Measurements from ENCODE around the gene NGEF.

DNA sequence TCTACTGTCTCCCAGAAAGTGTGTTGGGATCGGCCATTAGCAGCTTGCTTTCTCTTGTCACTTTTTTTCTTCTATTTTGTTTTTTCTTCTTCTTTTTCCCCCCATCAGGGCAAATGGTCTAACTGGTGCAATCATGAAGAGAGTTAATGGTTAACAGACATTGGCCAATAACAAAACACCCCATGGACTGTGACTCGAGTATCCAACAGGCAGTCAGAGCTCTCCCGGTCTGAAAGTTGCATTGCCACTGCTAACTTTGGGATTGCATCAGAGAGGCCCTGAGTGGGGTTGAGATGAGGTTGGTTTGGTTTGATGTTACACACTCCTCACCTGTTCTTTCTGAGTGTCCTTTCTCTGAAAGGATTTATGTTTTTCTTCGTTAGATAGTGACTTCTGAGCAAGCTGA lies 155.9 kb downstream of the NGEF start:
- no peak for TF ChIP-seq EZH2 (IDR thresholded peaks at IDR 0.05; ENCODE audit: insufficient read depth, low read length)
- TF ChIP-seq, protein P1, sequence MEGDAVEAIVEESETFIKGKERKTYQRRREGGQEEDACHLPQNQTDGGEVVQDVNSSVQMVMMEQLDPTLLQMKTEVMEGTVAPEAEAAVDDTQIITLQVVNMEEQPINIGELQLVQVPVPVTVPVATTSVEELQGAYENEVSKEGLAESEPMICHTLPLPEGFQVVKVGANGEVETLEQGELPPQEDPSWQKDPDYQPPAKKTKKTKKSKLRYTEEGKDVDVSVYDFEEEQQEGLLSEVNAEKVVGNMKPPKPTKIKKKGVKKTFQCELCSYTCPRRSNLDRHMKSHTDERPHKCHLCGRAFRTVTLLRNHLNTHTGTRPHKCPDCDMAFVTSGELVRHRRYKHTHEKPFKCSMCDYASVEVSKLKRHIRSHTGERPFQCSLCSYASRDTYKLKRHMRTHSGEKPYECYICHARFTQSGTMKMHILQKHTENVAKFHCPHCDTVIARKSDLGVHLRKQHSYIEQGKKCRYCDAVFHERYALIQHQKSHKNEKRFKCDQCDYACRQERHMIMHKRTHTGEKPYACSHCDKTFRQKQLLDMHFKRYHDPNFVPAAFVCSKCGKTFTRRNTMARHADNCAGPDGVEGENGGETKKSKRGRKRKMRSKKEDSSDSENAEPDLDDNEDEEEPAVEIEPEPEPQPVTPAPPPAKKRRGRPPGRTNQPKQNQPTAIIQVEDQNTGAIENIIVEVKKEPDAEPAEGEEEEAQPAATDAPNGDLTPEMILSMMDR (IDR thresholded peaks at IDR 0.05; ENCODE audit: insufficient read depth, low read depth, low read length), result no peak
